ENCODE data around the gene WDR91.

Gene WDR91

DNA sequence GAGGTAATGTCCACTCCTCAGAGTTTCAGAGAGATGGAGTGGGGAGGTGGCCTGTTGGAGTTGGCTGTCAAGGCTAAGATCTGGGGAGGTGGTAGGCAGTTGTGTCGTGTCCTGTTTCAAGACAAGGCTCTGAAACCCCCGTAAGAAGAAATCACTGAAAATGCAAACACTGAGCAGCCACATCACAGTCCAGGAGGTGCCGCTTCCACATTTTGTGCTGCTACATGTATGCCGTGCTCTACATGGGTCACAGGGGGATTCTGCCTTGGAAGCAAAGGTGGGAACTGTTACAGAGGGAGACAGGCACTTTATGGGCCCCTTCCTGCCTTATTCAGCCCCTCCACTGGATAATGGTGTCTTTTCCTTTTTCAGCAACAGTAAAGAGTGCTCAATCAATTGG lies 11.9 kb downstream of the WDR91 start:
- TF ChIP-seq, protein P1, sequence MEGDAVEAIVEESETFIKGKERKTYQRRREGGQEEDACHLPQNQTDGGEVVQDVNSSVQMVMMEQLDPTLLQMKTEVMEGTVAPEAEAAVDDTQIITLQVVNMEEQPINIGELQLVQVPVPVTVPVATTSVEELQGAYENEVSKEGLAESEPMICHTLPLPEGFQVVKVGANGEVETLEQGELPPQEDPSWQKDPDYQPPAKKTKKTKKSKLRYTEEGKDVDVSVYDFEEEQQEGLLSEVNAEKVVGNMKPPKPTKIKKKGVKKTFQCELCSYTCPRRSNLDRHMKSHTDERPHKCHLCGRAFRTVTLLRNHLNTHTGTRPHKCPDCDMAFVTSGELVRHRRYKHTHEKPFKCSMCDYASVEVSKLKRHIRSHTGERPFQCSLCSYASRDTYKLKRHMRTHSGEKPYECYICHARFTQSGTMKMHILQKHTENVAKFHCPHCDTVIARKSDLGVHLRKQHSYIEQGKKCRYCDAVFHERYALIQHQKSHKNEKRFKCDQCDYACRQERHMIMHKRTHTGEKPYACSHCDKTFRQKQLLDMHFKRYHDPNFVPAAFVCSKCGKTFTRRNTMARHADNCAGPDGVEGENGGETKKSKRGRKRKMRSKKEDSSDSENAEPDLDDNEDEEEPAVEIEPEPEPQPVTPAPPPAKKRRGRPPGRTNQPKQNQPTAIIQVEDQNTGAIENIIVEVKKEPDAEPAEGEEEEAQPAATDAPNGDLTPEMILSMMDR (IDR thresholded peaks at IDR 0.05; ENCODE audit: insufficient read depth, low read depth, low read length, missing control alignments) = no peak
- no peak for DNase-seq (ENCODE audit: low read depth)

DNA sequence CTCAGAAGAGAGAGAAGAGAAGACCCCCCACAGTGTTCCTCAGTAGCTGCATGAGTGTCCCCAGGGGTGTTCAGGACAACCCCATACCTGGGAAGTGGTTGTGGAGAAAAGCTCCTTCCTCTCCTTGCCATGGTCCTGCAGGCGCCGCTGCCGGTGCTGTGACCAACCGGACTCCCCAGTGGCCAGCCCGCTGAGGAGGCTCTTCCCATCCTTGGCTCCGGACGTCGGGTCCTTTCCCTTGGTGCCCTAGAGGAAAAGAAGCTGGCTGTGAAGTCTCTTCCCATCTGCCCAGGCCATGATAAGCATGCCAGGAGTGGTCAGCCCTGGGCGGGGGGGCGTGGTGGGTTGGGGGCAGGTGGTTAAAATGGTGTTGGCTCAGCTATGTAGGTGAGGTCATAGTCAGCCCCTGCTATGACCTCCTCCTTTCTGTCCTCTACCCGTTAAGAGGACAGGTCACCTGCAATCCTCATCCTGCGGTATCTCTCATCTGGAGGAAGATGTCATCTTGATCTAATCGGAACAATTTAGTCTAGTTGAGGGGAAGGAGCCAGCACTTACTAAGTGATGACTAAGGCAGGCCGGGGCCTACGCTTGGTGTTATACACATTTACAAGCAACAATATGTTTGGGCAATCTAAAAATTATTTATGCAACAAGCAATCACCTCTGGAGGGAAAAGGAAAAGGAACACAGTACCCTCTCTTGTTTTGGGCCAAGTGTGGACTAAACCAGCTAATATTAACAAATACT lies 13.2 kb downstream of the WDR91 start:
- no peak for DNase-seq (ENCODE audit: low read depth)
- no peak overlapping the region for H3K4me3 ChIP-seq (ENCODE audit: low read depth, low read length)
- TF ChIP-seq, protein P1 (IDR thresholded peaks at IDR 0.05; ENCODE audit: insufficient read depth, low read depth, low read length, missing control alignments) = no peak

More for the DNA sequence above, 11.9 kb downstream of the WDR91 start:
- no peak overlapping the region for H3K4me3 ChIP-seq (ENCODE audit: low read depth, low read length)

GRCh38 chr7:135197343-135197742 lies 14.0 kb downstream of the WDR91 start:
- DNase-seq (ENCODE audit: low read depth) = no peak
- TF ChIP-seq, protein P1 (IDR thresholded peaks at IDR 0.05; ENCODE audit: insufficient read depth, low read depth, low read length, missing control alignments) = no peak
- H3K4me3 ChIP-seq (ENCODE audit: low read depth, low read length) = no peak overlapping the region

- TF ChIP-seq, protein P1 (IDR thresholded peaks at IDR 0.05; ENCODE audit: insufficient read depth, low read depth, low read length, missing control alignments) = no peak
- DNase-seq (ENCODE audit: low read depth) = no peak
- no peak overlapping the region for H3K4me3 ChIP-seq (ENCODE audit: low read depth, low read length)
Observed at GRCh38 chr7:135195968-135196629, 15.2 kb downstream of the WDR91 start.

DNA sequence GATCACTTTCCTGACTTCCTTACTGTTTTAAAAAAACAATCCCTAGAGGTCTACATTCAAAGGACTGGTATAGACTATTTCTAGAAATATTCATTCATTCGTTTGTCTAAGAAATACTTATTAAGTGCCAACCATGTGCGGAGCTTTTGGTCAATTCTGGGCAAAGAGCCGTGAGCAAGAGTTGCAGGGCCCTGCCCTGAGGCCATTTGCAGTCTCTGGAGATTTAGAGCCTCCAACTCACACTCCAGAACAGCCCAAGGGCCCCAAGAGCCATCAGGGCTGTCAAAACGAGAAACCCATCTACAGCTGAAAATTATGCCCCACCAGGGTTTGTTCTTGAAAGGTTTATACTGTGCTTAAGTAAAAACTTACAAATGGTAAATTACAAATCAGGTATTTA lies 16.2 kb downstream of the WDR91 start:
- H3K4me3 ChIP-seq (ENCODE audit: low read depth, low read length) = no peak overlapping the region
- TF ChIP-seq, protein P1 (IDR thresholded peaks at IDR 0.05; ENCODE audit: insufficient read depth, low read depth, low read length, missing control alignments) = no peak
- DNase-seq (ENCODE audit: low read depth) = no peak

GRCh38 chr7:135194494-135195095 lies 16.7 kb downstream of the WDR91 start:
- no peak for DNase-seq (ENCODE audit: low read depth)
- TF ChIP-seq, protein P1 (IDR thresholded peaks at IDR 0.05; ENCODE audit: insufficient read depth, low read depth, low read length, missing control alignments) = no peak
- no peak overlapping the region for H3K4me3 ChIP-seq (ENCODE audit: low read depth, low read length)
